ENCODE results near the gene DPP10. TPM values are rescaled to one million over a fixed set of nuclear protein-coding genes. Genes with fewer than 3 reads are reported as not detected.

DPP10 gene
- polyA plus RNA-seq, 1 donor: 17.1 TPM

DNA sequence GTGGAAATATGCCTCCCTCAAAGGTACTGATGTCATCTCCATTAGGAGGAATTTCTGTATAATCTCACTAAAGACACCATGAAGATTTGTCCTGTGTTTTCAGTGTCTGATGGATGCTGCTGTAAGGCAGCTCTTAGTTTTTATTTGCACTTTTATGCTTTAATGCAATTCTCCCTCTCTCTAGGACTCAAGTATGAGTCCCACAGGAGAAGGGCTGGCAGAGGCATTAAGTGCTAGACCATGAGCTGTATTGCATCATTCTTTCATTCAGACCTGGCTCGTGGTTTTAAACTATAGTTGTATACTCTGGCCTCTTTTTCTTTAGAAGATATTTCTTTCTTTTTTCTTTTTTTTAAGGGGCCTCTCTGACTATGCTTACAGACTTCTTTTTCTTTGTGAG is 805.6 kb downstream of the DPP10 start:
- no peak for DNase-seq

DNA sequence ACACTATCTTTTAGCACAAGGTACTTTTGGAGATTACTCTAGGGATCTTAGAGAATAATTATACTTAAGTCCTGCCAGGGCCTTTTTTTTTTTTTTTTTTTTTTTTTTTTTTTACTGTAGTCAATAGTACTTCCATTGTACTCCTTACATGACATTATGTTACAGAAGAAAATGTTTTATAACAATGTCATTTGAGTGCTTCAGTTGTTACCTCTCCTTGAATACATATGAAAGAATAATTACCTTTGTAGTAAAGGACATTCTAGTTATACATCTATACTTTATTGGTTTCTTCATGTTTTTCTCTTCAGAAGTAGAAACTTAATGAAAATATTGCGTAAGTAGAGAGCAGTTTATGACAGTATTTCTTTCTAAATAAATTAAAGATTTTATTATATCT is 834.9 kb downstream of the DPP10 start:
- DNase-seq: no peak

GRCh38 chr2:115285416-115285815 is 843.0 kb downstream of the DPP10 start:
- no peak for DNase-seq

- no peak for DNase-seq
These were observed 848.0 kb downstream of the DPP10 start for GRCh38 chr2:115290478-115290877.

DNA sequence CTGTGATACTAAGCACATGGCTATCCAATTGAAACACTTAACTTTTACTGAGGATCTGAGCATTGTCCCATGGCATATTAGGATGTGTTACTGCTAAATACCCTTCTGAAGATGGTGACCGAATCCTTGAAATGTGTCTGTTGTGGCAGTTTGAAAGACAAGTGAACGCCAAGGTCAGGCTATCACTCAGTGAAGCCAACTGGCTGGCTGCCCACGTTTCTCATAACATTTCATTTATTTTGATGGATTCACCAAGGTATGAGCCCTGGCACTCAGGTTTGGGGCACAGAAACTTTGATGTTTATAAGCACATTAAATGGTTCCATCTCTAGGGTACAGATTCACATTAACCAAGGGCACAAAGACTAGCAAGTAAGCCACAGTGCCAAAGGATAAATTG is 850.3 kb downstream of the DPP10 start:
- DNase-seq: no peak

DNA sequence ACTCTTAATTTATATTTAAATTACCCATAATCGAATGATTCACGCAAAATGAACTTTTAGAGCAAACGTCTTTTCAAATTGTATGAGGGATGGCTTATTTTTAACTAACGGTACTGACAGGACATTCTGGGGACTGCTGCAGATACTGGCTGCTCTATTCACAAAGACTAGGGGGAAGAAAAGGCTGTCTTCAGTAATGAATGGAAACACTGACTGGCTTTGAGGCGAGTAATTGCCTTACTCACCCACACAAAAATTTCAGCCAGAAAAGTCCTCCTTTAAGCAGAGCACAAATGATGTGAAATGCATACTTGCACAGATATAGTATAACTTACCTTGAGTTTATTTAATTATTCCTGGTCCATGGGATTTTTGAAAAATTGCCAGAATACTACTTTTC is 852.6 kb downstream of the DPP10 start:
- DNase-seq: no peak

DNA sequence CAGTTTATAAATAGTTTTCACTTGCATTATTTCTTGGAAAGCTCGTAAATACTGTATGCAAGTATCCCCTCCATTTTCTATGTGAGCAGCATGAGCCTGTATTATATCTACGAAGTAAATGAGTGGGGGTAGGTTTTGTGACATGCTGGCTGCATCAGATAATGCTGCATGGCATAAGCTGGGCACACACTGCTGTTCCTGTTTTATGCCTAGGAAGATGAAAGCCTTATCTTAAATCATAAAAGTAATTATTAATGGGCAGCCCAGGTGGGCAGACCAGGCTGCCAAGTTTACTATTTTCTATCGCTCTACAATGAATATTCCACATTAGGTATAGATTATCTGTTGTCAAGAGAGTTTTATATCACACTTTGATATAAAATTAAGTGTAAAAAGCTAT is 854.6 kb downstream of the DPP10 start:
- DNase-seq: no peak

DNA sequence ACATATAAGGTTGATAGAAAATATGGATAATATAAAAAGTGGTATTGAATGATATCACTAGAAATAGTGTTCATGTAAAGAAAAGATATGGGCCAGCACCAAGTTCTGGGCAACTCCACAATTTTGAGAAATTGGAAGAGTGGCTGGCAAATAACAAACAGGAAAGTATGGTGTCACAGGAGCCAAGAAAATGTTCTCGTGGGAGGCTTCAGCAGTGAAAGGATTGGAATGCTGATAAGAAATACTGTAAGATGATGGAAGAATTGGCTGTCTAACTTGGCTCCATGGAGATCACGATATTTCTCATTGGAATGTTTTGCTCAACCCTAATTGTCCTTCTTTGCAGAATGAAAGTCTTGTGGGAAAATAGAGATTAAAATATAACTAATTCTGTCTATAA is 856.8 kb downstream of the DPP10 start:
- DNase-seq: no peak

DNA sequence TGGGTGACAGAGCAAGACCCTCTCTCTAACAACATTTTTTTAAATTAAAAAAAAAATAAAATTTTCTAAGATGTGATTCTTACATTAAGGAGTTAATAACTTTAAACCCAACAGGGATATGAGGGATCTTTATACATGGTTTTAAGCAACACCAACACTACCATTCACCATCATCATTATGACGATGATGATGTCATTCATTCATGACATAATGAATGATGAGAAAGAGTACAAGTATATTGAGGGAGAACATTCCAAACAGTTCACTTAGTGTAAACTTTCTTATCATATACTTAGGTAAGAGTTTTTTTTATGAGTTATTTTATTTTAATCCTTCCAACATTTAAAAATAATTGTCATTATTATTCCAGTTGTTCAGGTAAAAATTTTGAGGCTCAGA is 863.3 kb downstream of the DPP10 start:
- DNase-seq: no peak

- no peak for DNase-seq
These were observed 871.7 kb downstream of the DPP10 start for GRCh38 chr2:115314119-115314518.

DNA sequence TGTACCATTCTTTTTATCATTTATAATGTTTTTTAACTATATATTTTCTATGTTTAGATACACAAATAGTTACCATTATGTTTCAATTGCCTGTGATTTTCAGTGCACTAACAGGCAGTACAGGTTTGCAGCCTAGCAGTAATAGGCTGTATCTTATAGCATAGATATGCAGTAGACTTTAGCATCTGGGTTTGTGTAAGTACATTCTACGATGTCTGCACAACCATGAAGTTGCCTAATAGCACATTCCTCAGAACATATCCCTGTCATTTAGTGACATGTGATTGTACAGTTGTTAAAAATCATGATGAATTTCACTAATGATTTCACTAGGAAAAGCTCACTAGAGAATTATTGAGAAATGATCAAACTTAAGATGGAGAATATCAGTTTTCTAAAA is 884.6 kb downstream of the DPP10 start:
- no peak for DNase-seq

DNA sequence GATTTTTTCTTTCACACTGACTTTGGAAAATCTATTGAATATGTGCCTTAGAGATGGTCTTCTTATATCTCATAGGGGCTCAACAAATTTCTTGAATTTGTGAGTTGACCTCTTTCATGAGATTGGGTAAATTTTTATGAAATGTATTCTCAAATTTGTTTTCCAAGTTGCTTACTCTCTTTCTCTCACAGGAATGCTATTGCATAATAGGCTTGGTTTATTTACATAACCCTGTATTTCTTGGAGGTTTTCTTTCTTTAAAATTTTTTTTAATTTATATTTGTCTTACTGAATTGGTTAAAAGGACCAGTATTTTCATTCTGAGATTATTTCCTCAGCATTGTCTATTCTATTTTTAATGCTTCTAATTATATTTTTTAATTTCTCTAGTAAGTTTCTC is 917.1 kb downstream of the DPP10 start:
- no peak for DNase-seq

GRCh38 chr2:115364093-115364492 is 921.7 kb downstream of the DPP10 start:
- DNase-seq: no peak

- no peak for DNase-seq
These were observed 927.0 kb downstream of the DPP10 start for GRCh38 chr2:115369400-115369799.

DNA sequence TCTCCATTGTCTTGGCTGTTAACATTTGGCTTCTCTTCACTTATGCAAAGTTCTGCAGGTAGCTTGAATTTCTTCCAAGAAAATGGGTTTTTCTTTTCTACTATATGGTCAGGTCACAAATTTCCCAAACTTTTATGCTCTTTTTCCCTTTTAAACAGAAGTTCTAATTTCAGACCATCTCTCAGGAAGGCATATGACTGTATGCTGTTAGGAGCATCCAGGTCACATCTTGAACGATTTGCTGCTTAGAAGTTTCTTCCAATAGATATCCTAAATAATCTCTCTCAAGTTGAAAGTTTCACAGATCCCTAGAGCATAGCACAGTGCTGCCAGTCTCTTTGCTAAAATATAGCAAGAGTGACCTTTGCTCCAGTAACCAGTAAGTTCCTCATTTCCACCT is 932.5 kb downstream of the DPP10 start:
- no peak for DNase-seq

GRCh38 chr2:115384399-115384798 is 942.0 kb downstream of the DPP10 start:
- DNase-seq: no peak

DNA sequence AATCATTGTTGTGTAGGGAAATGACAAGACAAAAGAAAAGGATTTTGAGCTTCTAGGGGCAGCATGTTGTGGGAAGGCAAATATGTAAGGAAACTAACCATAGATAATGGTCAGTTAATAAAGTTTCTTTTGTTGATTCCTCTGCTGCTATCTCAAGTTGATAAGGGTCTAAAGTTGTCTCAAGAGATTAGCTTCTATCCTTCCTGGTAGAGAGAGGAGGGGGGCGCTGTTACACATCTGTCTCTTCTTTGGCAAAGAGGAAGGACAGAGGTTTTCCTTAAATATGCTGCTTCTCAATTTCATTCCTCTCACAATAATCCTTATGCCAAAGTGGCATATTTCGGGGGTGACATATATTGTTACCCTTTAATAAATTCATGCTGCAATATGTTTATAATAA is 944.0 kb downstream of the DPP10 start:
- no peak for DNase-seq

GRCh38 chr2:115389024-115389423 is 946.6 kb downstream of the DPP10 start:
- DNase-seq: no peak

- DNase-seq: no peak
These were observed 947.6 kb downstream of the DPP10 start for GRCh38 chr2:115389898-115390565.

DNA sequence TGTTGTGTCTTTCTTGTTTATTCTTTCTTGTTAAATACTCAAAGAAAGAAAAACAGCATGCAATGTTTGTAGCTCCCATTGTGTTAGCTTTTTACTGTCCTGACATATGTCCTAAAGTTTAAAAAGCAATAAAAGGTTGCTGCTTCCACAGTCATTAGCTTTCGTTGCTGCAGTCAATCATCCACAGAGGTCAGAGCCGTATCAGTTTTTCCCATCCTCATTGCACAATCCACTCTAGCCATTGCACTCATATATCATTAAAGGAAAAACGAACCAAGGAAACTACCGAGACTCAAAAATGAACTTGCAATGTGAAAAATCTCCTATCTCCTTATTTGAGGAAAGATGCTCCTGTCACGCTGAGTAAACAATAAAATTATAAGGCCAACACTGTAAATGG is 954.1 kb downstream of the DPP10 start:
- DNase-seq: no peak

GRCh38 chr2:115400940-115401339 is 958.5 kb downstream of the DPP10 start:
- DNase-seq: no peak

- DNase-seq: no peak
These were observed 970.1 kb downstream of the DPP10 start for GRCh38 chr2:115412501-115412900.

DNA sequence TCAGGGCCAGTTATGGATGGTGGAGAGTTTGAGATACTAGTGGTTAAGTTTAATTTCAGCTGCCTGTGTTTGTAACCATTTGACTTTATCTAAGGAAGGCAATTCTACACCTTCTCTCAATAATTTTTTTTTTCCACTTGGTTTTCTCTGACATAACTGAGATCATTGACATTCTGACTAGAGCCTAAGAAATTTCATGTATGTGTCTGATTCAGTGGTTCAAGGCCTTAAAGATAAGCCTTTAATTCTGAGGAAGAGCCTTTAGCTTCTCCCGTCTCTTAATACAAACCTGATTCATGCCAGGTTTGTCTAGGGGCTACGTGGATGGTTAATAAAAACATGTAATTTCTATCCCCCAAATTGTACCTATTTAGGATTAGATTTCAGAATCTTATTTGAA is 971.4 kb downstream of the DPP10 start:
- no peak for DNase-seq

DNA sequence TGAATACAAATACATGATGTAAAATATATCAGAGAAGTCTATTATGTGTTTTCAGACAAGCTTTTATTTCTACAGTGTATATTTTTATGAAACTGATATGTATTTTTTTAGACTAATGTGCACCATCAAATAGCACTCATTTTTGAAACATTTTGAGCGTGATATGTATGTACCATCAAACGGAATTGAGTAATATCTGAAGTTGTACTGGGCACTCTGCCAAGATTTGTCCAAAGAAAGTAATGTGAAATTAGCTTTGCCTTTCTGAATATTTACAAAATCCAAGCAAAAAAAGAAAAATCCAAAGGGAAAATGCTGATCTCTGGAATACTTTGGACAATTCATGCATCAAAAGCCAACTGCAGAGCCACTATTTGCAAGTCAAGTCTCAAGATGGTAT is 972.0 kb downstream of the DPP10 start:
- no peak for DNase-seq
